Measurements from ENCODE around the gene SNCG.
A peak's percentile ranks its signal among the peaks of the same experiment; 100 is the strongest.
"Not testable (repeated sequence)": the region's sequence is repeated elsewhere in the genome, so short reads cannot be mapped to it uniquely, and the experiment has no call there.

Gene SNCG

GRCh38 chr10:86944907-86945306 lies 13.5 kb upstream of the SNCG start:
- DNase-seq (ENCODE audit: low read depth in 2 of 2) = no peak

- no peak for DNase-seq (ENCODE audit: low read depth in 2 of 2)
These were observed 12.8 kb upstream of the SNCG start for GRCh38 chr10:86945361-86946212.

DNA sequence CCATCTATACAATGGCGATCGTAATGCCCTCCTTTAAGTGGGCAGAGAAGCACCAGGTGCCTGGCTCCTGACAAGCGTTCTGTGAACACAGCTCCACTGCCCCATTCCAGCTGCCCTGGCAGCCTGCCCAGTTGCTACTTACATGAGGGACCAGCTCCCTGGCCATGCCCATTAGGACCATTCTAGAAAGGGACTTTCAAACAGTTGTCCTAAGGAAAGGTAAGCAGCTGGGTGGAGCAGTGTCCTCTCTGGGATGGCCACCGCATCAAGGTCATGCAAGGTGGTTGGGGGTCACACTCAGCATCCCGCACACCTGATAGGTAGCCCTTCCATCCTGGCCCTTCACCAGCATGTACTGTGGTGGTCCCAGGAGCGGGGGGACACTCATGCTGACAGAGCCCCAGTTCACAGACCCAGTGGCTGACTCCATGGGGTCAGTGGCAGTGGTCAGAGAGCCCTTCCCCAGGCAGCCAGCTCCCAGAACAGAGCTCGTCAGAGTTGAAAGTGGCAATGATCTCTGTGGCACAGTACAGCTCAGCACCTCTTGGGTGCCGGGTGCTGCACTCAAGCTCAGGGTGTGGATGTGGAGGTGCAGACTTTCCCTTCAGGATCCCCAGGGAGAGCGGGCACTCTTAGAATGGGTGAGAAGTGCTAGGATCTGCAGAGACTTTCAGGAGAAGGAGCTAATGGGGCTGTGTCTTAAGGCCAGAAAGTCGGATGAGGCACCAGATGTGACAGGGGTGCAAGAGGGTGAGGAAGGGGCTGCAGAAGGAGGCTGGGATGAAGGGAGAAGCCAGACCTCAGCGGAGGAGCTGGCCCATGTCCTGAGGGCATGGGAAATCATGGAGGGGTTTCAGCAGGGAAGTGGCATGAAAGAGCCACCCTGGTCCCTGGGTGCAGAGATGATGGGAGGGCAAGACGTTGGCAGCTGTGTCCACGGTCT lies 11.9 kb upstream of the SNCG start:
- no peak for DNase-seq (ENCODE audit: low read depth in 2 of 2)

DNA sequence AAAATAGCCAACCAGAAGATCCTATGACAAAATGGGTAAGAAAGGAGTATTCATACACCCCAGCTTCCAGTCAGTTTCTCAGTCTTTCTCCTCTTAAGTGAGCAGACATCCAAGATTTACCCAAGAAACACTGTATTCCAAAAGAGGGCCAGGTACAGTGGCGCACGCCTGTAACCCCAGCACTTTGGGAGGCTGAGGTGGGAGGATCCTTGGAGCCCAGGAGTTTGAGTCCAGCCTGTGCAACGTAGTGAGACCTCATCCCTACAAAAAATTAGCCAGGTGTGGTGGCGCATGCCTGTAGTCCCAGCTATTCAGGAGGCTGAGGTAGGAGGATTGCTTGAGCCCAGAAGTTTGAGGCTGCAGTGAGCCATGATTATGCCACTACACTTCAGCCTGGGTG lies 10.6 kb upstream of the SNCG start:
- not testable (repeated sequence) for DNase-seq (ENCODE audit: low read depth in 2 of 2)

DNA sequence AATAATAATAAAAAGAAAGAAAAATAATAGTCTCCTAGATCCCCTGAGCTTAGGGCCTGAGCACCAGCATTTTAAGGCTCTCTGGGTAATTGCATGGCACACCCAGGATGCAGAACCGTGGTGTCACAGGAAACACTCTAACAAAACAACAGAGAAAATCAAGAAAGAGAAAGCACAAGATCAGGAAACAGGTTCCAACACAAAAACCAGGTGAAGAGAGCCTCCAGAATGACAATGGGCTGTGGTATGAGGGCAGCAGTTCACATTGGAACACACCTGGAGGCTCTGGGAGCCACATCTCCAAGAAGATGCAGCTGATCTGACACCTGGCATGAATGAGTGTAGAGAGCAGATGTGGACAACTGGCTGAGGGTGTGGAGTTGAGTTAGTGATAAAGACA lies 8.1 kb upstream of the SNCG start:
- no peak for DNase-seq (ENCODE audit: low read depth in 2 of 2)

DNA sequence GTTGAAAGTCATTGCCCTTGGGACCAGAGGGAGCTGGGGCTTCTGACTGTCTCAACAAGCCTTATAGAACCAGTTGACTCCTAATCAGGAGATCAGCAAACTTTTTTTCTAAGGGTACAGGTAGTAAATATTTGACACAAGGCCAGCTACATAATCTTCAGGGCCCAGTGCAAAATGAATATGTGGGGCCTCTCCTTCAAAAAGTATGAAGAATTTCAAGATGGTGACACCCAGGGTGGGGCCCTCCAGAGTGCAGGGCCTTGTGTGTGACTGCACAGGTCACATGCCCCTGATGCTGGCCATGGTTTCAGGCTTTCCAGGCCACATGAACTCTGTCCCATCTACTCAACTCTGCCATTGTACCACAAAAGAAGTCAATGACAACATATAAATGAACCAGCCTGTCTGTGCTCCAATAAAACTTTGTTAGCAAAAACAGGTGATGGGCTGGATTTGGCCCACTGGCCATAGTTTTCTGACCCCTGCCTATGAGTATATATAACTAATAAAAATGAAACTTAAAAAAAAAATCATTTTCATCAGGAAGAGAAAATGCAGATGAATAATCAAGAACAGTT lies 7.1 kb upstream of the SNCG start:
- no peak for DNase-seq (ENCODE audit: low read depth in 2 of 2)

- DNase-seq (ENCODE audit: low read depth in 2 of 2) = no peak
These were observed 6.3 kb upstream of the SNCG start for GRCh38 chr10:86952106-86952505.

DNA sequence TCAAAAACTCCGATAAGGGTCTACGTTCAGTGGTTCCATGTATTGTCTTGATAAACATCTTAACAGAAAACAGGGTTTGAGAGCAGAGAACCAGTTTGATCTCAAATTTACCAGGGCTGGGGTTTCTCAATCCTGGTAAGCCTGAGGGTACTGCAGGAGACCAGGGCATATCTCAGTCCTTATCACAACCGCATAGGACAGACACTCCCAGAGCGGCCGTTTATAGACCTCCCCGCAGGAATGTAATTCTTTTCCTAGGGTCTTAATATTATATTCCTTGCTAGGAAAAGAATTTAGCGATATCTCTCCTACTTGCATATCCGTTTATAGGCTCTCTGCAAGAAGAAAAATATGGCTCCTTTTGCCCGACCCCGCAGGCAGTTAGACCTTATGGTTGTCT lies 5.7 kb upstream of the SNCG start:
- not testable (repeated sequence) for DNase-seq (ENCODE audit: low read depth in 2 of 2)

DNA sequence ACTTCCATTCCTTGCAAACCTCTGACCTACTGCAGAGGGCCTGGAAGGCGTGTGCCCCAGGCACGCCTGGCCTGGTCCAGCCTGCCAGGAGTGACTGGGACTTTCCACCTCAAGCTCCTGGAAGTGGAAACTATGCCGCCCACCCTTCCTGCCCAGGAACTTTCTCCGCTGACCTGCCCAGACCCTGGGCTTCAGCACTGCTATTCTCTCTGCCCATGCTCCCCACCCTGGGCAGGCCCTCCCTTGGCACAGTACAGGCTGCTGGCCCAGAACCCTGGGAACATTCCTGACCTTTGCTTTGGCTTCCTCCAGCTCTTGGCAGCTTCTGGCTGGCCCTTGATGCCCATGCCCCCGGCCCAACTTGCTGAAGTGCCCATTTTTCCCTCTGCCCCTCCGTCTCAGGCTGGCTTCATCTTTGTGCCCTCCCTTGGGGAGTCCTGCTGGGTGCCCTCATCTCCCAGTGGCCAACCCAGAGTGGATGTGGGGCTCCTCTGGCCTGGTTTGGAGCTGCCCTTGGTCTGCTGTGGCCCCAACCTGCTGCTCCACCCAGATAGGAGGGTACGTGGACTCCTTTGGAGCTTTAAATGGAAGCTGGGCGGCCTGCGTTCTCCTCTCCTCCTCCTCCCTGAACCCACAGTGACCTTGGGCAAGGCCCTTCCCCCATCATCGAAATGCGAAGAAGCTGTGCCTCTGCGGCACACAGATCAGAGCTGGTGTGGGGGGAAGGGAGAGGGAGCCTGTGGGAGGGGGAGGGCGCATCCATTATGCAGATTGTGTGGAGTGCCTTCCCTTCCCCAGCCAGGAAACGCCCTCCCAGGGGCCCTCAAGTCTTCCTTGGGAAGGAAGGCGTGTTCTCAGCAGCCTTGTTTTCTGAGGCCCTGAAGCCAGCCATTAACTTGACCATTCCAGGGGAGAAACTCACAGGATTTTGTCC lies 4.4 kb upstream of the SNCG start:
- DNase-seq (ENCODE audit: low read depth in 2 of 2) = no peak

DNA sequence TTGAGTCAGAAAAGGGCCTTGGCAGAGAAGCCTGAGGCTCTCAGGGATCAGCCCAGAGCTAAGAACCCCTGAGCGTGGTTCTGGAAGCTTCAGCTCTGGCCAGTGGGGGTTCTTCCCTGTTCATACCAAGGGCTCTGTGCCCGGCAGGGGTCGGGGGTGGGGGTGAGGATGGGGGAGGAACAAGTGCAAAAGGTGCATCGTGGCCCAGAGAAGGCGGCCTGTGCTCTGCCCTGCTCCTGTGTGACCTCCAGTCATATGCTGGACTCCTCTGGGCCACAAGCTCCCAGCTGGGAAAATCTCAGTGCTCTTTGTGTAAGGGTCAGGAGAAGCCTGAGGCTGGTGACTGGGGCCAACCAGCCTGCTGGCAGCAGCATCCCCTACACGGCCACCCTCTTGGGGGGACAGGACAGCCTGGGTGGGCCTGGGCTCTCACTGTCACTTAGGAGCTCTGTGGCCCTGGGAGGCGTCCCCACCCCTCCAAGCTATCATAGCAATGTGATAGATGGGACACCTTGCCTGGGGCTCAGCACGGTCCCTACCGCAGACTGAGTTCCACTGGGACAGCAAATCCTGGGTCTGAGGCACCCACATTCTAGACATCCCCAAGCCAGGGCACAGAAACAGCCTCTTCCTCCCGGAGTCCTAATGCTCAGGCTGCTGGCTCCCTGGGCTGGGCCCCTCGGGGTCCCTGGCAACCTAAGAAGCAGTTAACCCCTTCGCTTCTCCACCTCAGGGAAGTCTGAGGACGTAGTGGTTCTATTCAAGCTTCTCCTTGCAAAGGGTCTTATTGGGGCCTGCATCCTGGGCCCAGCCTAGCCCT lies 3.5 kb upstream of the SNCG start:
- no peak for DNase-seq (ENCODE audit: low read depth in 2 of 2)

DNA sequence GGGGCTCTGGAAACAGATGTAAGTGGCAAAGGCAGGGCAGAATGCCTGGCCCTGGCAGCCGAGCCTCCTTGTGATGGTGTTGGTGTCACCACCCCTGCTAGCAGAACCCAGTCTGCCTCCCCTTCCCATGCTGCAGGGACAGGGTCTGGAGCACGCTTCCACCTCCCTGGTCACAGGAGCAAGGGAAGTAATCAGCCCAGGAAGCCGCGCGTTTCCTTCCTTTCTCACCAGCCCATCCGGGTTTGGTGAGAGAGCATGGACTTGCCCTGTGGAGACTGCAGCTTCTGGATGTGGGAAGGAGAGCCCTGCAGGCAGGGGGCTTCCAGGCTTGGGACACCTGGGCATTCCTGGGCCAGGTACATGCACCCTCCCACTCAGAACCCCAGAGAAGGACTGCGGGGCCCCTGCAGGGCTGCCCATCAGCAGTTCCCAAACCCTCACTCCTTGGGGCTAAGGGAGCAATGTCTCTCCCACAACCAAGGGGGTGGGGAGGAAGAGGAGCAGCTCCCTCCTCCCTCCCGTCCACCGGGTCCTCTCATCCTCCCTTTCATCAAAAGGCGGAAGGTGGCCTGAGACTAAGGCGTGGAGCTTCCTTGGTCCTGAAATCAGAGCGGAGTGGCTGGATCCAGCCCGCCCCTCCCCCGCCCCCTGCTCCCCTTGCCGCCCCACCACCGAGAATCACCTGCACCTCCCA lies 2.8 kb upstream of the SNCG start:
- DNase-seq (ENCODE audit: low read depth in 2 of 2) = no peak

GRCh38 chr10:86956195-86956847 lies 2.1 kb upstream of the SNCG start:
- DNase-seq (ENCODE audit: low read depth in 2 of 2) = no peak

DNA sequence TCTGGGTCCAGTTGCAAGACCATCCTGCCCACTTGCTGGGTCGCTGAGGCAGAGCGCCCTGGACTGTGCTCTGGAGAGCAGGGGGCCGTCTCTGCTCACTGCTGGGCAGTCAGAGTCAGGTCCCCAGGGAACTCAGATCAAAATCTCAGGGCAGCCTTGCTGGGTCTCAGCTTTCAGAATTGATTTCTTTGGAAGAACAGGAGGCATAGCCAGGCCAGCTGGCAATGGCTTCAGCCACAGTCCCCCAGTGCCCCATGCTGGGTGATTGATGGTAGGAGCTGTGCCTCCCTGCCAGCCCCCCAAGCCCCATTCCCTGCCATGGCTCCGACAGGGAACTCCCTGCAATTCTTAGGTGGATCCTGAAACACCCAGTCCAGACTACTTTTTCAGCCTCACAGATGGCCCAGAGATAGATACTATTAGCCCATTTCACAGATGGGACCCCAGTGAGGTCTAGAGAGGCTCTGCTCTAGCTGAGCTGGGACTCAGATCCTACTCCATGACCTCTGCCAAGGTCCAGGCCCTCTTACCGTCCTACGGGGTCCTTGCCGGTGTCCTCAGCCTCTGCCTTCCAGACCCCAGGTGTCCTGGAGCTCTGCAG lies 1.5 kb upstream of the SNCG start:
- DNase-seq (ENCODE audit: low read depth in 2 of 2) = no peak

- DNase-seq (ENCODE audit: low read depth in 2 of 2) = no peak
These were observed 806 bp upstream of the SNCG start, which contains the start of gene MMRN2 for GRCh38 chr10:86957471-86958115. TSS of gene MMRN2 (minus strand) at chr10:86957615. CDS start at chr10:86957541, 74 bp downstream.

GRCh38 chr10:86958901-86959736 lies 720 bp downstream of the SNCG start:
- no peak for DNase-seq (ENCODE audit: low read depth in 2 of 2)

GRCh38 chr10:86959737-86960002 lies 1.3 kb downstream of the SNCG start:
- no peak for DNase-seq (ENCODE audit: low read depth in 2 of 2)

GRCh38 chr10:86960003-86960862 lies 1.8 kb downstream of the SNCG start:
- peak in 1 of 2 donors; percentile 30 for DNase-seq (ENCODE audit: low read depth in 2 of 2)

Data from stimulated activated CD8-positive, alpha-beta memory T cell treated with anti-CD3 and anti-CD28 coated beads, Interleukin-15, amount 100 ng/mL, for 48 hours (primary cell).